Neuron (in vitro differentiated cells): ENCODE results near the gene HTN3.
"Not testable (repeated sequence)": the region's sequence is repeated elsewhere in the genome, so short reads cannot be mapped to it uniquely, and the experiment has no call there.

Experiments
- H2AFZ ChIP-seq: one replicate; pipeline ENCODE4 v1.6.1; 2013; ENCODE audit warnings: low read depth, mild to moderate bottlenecking, inconsistent platforms, low read length, moderate library complexity
- H3K27me3 ChIP-seq: one replicate; pipeline ENCODE4 v1.6.1; 2013; ENCODE audit warnings: low read length; ENCODE audit not compliant: insufficient read depth
- H3K36me3 ChIP-seq: one replicate; pipeline ENCODE4 v1.6.1; 2013; ENCODE audit warnings: low read length; ENCODE audit not compliant: insufficient read depth
- H3K4me1 ChIP-seq: one replicate; pipeline ENCODE4 v1.6.1; 2013; ENCODE audit warnings: low read length; ENCODE audit not compliant: insufficient read depth
- H3K4me3 ChIP-seq: 2 replicates; pipeline ENCODE4 v1.5.1; 2013; ENCODE audit warnings: mild to moderate bottlenecking, low read length, moderate library complexity
- H3K9me3 ChIP-seq: one replicate; pipeline ENCODE4 v1.6.1; 2013; ENCODE audit warnings: low read length

HTN3 gene

GRCh38 chr4:70039928-70040327 lies 11.7 kb downstream of the HTN3 start:
- not testable (repeated sequence) for H3K4me3 ChIP-seq, H3K9me3 ChIP-seq, H3K27me3 ChIP-seq, H3K4me1 ChIP-seq, H3K36me3 ChIP-seq, H2AFZ ChIP-seq

- no peaks in the 10 kb centered on the region for H3K27me3 ChIP-seq
- H3K9me3 ChIP-seq, result no peaks in the 10 kb centered on the region
- H2AFZ ChIP-seq, result no peak overlapping the region
- H3K4me1 ChIP-seq, result no peaks in the 10 kb centered on the region
- H3K36me3 ChIP-seq, result no peaks in the 10 kb centered on the region
- no peak overlapping the region for H3K4me3 ChIP-seq
Measured at GRCh38 chr4:70041652-70042286, 13.5 kb downstream of the HTN3 start.

DNA sequence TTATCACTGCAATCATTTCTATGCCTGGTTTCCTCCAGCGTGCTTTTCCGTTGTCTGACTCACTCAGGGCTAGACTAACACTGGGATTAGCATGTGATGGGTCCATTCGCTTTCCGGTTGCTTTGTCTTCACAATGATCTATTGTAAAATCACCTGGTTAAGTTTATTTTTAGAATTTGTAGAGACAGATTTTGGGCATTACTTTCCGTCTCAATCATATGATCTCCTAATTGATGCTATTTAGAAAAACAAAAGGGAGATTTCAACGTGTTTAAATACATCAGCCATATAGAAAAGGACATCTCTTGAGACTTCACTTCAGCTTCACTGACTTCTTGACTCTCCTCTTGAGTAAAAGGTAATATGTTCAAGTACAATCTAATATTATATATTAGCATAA lies 21.9 kb downstream of the HTN3 start, which contains the start of gene HTN1:
HTN1 (plus strand) TSS at position 301 of the 400 bp plus-strand sequence. CDS start 2,639 bp downstream, outside the sequence.
- H3K27me3 ChIP-seq, H3K9me3 ChIP-seq, H2AFZ ChIP-seq, H3K36me3 ChIP-seq, H3K4me1 ChIP-seq, H3K4me3 ChIP-seq: not testable (repeated sequence)

DNA sequence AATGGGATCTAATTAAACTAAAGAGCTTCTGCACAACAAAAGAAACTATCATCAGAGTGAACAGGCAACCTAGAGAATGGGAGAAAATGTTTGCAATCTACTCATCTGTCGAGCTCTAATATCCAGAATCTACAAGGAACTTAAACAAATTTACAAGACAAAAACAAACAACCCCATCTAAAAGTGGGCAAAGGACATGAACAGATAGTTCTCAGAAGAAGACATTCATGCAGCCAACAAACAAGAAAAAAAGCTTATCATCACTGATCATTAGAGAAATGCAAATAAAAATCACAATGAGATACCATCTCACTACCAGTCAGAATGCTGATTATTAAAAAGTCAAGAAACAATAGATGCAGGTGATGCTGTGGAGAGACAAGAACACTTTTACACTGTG lies 28.3 kb downstream of the HTN3 start:
- H3K4me1 ChIP-seq, H3K27me3 ChIP-seq, H2AFZ ChIP-seq, H3K4me3 ChIP-seq, H3K36me3 ChIP-seq, H3K9me3 ChIP-seq: not testable (repeated sequence)

- H3K4me1 ChIP-seq, result no peaks in the 10 kb centered on the region
- no peak overlapping the region for H2AFZ ChIP-seq
- no peaks in the 10 kb centered on the region for H3K27me3 ChIP-seq
- H3K9me3 ChIP-seq, result no peaks in the 10 kb centered on the region
- H3K36me3 ChIP-seq, result no peaks in the 10 kb centered on the region
- H3K4me3 ChIP-seq, result no peak overlapping the region
Measured at GRCh38 chr4:70057651-70058050, 29.4 kb downstream of the HTN3 start.

DNA sequence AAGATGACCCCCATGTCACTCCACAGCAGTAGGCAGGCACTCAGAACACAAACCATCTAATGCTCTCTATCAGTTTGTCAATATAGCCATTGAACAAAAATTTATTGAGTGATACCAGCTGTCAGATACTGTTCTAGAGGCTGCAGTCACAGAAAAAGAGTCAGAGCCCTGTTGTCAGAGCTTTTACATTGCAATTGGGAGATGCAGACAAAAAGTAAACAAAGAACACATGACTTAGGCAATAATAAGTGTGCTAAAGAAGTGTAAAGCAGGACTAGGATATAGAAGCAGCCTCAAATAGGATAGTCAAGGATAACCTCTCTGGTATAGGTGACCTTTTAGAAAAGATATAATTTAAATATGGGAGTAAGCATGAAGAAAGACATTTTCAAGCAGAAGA lies 30.9 kb downstream of the HTN3 start:
- H3K27me3 ChIP-seq, result no peaks in the 10 kb centered on the region
- H2AFZ ChIP-seq, result no peak overlapping the region
- H3K9me3 ChIP-seq, result no peaks in the 10 kb centered on the region

GRCh38 chr4:70062000-70062399 lies 33.7 kb downstream of the HTN3 start:
- no peaks in the 10 kb centered on the region for H3K4me1 ChIP-seq
- no peaks in the 10 kb centered on the region for H3K27me3 ChIP-seq
- no peak overlapping the region for H2AFZ ChIP-seq
- H3K36me3 ChIP-seq, result no peaks in the 10 kb centered on the region
- H3K9me3 ChIP-seq, result no peaks in the 10 kb centered on the region
- H3K4me3 ChIP-seq, result no peak overlapping the region

More for the DNA sequence above, 30.9 kb downstream of the HTN3 start:
- Histone ChIP-seq H3K36me3 (no peaks in the 10 kb centered on the region), H3K4me1 (no peaks in the 10 kb centered on the region), H3K4me3 (no peak overlapping the region)

DNA sequence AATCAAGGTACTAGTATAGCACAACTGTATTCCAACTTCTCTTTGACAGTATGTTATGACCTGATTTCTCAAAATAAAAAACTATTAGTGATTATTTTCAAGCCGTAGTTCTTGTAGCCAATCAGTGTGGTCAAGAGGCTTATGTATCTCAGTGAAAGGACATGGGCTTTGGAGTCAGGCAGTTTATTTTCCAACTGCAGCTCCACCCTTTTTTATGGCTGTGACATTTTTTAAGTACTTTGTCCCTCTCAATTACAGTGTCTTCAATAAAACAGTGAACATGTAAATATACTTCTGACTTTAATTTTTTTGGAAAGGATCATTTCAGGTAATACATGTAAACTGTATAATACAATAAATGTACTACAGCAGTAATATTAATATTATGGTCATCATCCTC lies 51.9 kb downstream of the HTN3 start:
- Histone ChIP-seq H3K27me3 (no peaks in the 10 kb centered on the region), H2AFZ (no peak overlapping the region), H3K4me3 (no peak overlapping the region), H3K9me3 (no peaks in the 10 kb centered on the region), H3K4me1 (no peaks in the 10 kb centered on the region), H3K36me3 (no peaks in the 10 kb centered on the region)
